HEK293 (cell line): Measurements from ENCODE around the gene FUT9.

Experiments
- CTCF ChIA-PET: fragments of 350-600 bp; formaldehyde crosslinking; extraction: SDS; loops from one replicate; lab custom pipeline; 2021; ENCODE audit warnings: antibody characterized with exemption; lab: Yijun Ruan, JAX
- POLR2A ChIA-PET: fragments of 300-600 bp; formaldehyde crosslinking; extraction: SDS; loops from one replicate; lab custom pipeline; 2020; ENCODE audit warnings: antibody characterized with exemption, inconsistent platforms; lab: Yijun Ruan, JAX
- H3K27ac ChIP-seq: fragments of 200-500 bp; sonication (Bioruptor generic); 2 replicates; pipeline ENCODE4 v1.5.1; 2014; ENCODE audit warnings: low read depth, low read length, control low read depth, inconsistent platforms; ENCODE audit errors: extremely low read depth
- H3K36me3 ChIP-seq, 2 experiments: fragments of 200-500 bp in 1 of 2; sonication (Bioruptor generic) in 1 of 2; 1 replicate in 1 of 2; 2 replicates in 1 of 2; pipeline ENCODE4 v1.5.1; 2014 to 2017; ENCODE audit warnings: inconsistent platforms in 2 of 2, low read length in 2 of 2; ENCODE audit not compliant: control insufficient read depth in 2 of 2, insufficient read depth in 1 of 2
- H3K4me1 ChIP-seq: fragments of 200-500 bp; sonication (Bioruptor generic); 2 replicates; pipeline ENCODE4 v1.5.1; 2014; ENCODE audit warnings: mild to moderate bottlenecking, low read length, inconsistent platforms; ENCODE audit not compliant: control insufficient read depth, insufficient read depth
- H3K4me3 ChIP-seq: 2 replicates; pipeline ENCODE4 v1.5.1; 2011; ENCODE audit warnings: low read depth, mild to moderate bottlenecking, control low read depth, low read length, moderate library complexity
- H3K9me3 ChIP-seq: fragments of 200-500 bp; sonication (Bioruptor generic); 2 replicates; pipeline ENCODE4 v1.5.1; 2014; ENCODE audit warnings: low read depth, low read length, inconsistent platforms; ENCODE audit not compliant: control insufficient read depth, insufficient read depth
- BCL11B ChIP-seq: fragments of 450-650 bp; formaldehyde crosslinking; IDR thresholded peaks from 2 replicates; pipeline ENCODE4 v1.5.1; 2016; ENCODE audit warnings: low read depth, missing biosample characterization, missing genetic modification characterization
- KLF17 ChIP-seq: fragments of 450-650 bp; formaldehyde crosslinking; IDR thresholded peaks from 2 replicates; pipeline ENCODE4 v1.5.1; 2016; ENCODE audit warnings: missing biosample characterization, missing genetic modification characterization
- KLF9 ChIP-seq: fragments of 450-650 bp; formaldehyde crosslinking; IDR thresholded peaks from 2 replicates; pipeline ENCODE4 v1.5.1; 2016; ENCODE audit warnings: missing biosample characterization, missing genetic modification characterization, low read depth
- OSR2 ChIP-seq: fragments of 450-650 bp; formaldehyde crosslinking; IDR thresholded peaks from 2 replicates; pipeline ENCODE4 v1.5.1; 2016; ENCODE audit warnings: missing biosample characterization, missing genetic modification characterization
- PRDM1 ChIP-seq: fragments of 450-650 bp; formaldehyde crosslinking; IDR thresholded peaks from 2 replicates; pipeline ENCODE4; 2016; ENCODE audit warnings: missing biosample characterization, missing genetic modification characterization
- ZBTB6 ChIP-seq: fragments of 450-650 bp; formaldehyde crosslinking; IDR thresholded peaks from 2 replicates; pipeline ENCODE4 v1.5.1; 2017; ENCODE audit warnings: missing biosample characterization, missing genetic modification characterization
- ZBTB8A ChIP-seq: fragments of 450-650 bp; formaldehyde crosslinking; IDR thresholded peaks from 2 replicates; pipeline ENCODE4 v1.5.1; 2016; ENCODE audit warnings: missing biosample characterization, missing genetic modification characterization
- ZNF112 ChIP-seq: fragments of 450-650 bp; formaldehyde crosslinking; IDR thresholded peaks from 2 replicates; pipeline ENCODE4 v1.5.0; 2017; ENCODE audit warnings: missing biosample characterization, missing genetic modification characterization
- ZNF157 ChIP-seq: fragments of 450-650 bp; formaldehyde crosslinking; IDR thresholded peaks from 2 replicates; pipeline ENCODE4 v1.5.1; 2016; ENCODE audit warnings: missing biosample characterization, missing genetic modification characterization
- ZNF23 ChIP-seq: fragments of 450-650 bp; formaldehyde crosslinking; IDR thresholded peaks from 2 replicates; pipeline ENCODE4 v1.5.1; 2016; ENCODE audit warnings: missing biosample characterization, missing genetic modification characterization, borderline replicate concordance
- ZNF239 ChIP-seq: fragments of 450-650 bp; formaldehyde crosslinking; IDR thresholded peaks from 2 replicates; pipeline ENCODE4 v1.5.1; 2016; ENCODE audit warnings: missing biosample characterization, missing genetic modification characterization
- ZNF280C ChIP-seq: fragments of 450-650 bp; formaldehyde crosslinking; IDR thresholded peaks from 2 replicates; pipeline ENCODE4 v1.5.1; 2016; ENCODE audit warnings: missing biosample characterization, missing genetic modification characterization
- ZNF311 ChIP-seq: fragments of 450-650 bp; formaldehyde crosslinking; IDR thresholded peaks from 2 replicates; pipeline ENCODE4 v1.5.1; 2017; ENCODE audit warnings: missing biosample characterization, missing genetic modification characterization, borderline replicate concordance
- ZNF366 ChIP-seq: fragments of 450-650 bp; formaldehyde crosslinking; conservative IDR thresholded peaks from 2 replicates; pipeline ENCODE4 v1.5.1; 2016; ENCODE audit warnings: missing biosample characterization, missing genetic modification characterization
- ZNF473 ChIP-seq: fragments of 450-650 bp; formaldehyde crosslinking; IDR thresholded peaks from 2 replicates; pipeline ENCODE4 v1.5.1; 2017; ENCODE audit warnings: missing biosample characterization, missing genetic modification characterization
- ZNF488 ChIP-seq: fragments of 450-650 bp; formaldehyde crosslinking; IDR thresholded peaks from 2 replicates; pipeline ENCODE4 v1.5.1; 2016; ENCODE audit warnings: missing biosample characterization, missing genetic modification characterization
- ZNF645 ChIP-seq: fragments of 450-650 bp; formaldehyde crosslinking; IDR thresholded peaks from 2 replicates; pipeline ENCODE4; 2016; ENCODE audit warnings: missing biosample characterization, missing genetic modification characterization
- ZNF76 ChIP-seq: fragments of 450-650 bp; formaldehyde crosslinking; IDR thresholded peaks from 2 replicates; pipeline ENCODE4; 2016; ENCODE audit warnings: low read depth, missing biosample characterization, missing genetic modification characterization, borderline replicate concordance
- ZNF791 ChIP-seq: fragments of 450-650 bp; formaldehyde crosslinking; IDR thresholded peaks from 2 replicates; pipeline ENCODE4 v1.5.1; 2016; ENCODE audit warnings: missing biosample characterization, missing genetic modification characterization
- TF ChIP-seq, protein P1 (sequence below): sonication (generic); formaldehyde crosslinking; IDR thresholded peaks from 2 replicates; pipeline ENCODE4 v1.8.1; 2022; ENCODE audit warnings: mild to moderate bottlenecking, moderate library complexity, missing genetic modification reagents
- TF ChIP-seq, protein P2 (sequence below): fragments of 450-650 bp; formaldehyde crosslinking; IDR thresholded peaks from 2 replicates; pipeline ENCODE4 v1.5.1; 2016; ENCODE audit warnings: missing biosample characterization, missing genetic modification characterization

The FUT9 gene

GRCh38 chr6:96089173-96089572 is 73.4 kb downstream of the FUT9 start:
- Histone ChIP-seq H3K4me1 (no peaks in the 10 kb centered on the region), H3K27ac (no peak overlapping the region), H3K4me3 (no peak overlapping the region), H3K9me3 (no peaks in the 10 kb centered on the region), H3K36me3 (no peaks in the 10 kb centered on the region)
- no peak for TF ChIP-seq KLF17
- TF ChIP-seq ZNF791 (tag by site-specific recombination), result no peak
- no peak for TF ChIP-seq ZBTB8A (tag by site-specific recombination)
- no peak for TF ChIP-seq ZNF366 (tag by site-specific recombination)
- no peak for TF ChIP-seq KLF9
- no peak for TF ChIP-seq ZNF76 (tag by site-specific recombination)
- TF ChIP-seq ZNF311 (tag by site-specific recombination), result no peak
- no peak for TF ChIP-seq ZNF473
- TF ChIP-seq PRDM1 (tag by site-specific recombination), result no peak
- TF ChIP-seq OSR2 (tag by site-specific recombination), result no peak
- TF ChIP-seq, protein P1, sequence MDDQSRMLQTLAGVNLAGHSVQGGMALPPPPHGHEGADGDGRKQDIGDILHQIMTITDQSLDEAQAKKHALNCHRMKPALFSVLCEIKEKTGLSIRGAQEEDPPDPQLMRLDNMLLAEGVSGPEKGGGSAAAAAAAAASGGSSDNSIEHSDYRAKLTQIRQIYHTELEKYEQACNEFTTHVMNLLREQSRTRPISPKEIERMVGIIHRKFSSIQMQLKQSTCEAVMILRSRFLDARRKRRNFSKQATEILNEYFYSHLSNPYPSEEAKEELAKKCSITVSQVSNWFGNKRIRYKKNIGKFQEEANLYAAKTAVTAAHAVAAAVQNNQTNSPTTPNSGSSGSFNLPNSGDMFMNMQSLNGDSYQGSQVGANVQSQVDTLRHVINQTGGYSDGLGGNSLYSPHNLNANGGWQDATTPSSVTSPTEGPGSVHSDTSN (CRISPR knock-in tag), result no peak
- no peak for TF ChIP-seq ZNF280C (tag by site-specific recombination)
- TF ChIP-seq BCL11B, result no peak
- no peak for TF ChIP-seq ZNF488 (tag by site-specific recombination)
- no peak for TF ChIP-seq ZNF157
- CTCF ChIA-PET, result interaction anchor here (0.6 to 1.6 kb wide), 4 partner anchors 643 to 1690 kb away, joined by 3 to 4 read pairs (median 3); no protein-coding TSS in a partner anchor
- POLR2A ChIA-PET, result no interaction called here

DNA sequence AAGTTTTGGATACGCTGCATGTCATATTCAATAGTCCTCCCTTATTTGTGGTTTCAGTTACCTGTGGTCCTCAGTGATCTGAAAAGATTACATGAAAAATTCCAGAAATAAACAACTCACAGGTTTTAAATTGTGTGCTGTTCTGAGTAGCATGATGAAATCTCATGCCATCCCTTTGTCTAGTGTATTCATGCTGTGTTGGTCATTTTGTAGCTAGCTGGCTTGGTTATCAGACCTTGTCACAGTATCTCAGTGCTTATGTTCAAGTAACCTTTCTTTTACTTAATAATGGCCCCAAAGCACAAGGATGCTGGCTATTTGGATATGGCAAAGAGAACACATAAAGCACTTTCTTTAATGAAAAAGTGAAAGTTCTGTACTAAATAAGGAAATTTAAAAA is 78.3 kb downstream of the FUT9 start:
- no peak overlapping the region for H3K27ac ChIP-seq
- H3K4me3 ChIP-seq, result no peak overlapping the region
- TF ChIP-seq ZNF112 (tag by site-specific recombination), result no peak
- TF ChIP-seq ZNF473, result no peak
- H3K9me3 ChIP-seq, result no peaks in the 10 kb centered on the region
- H3K36me3 ChIP-seq, result no peaks in the 10 kb centered on the region
- POLR2A ChIA-PET, result no interaction called here
- CTCF ChIA-PET, result no interaction called here
- H3K4me1 ChIP-seq, result no peaks in the 10 kb centered on the region

- POLR2A ChIA-PET, result no interaction called here
- Histone ChIP-seq H3K27ac (no peak overlapping the region), H3K4me1 (no peaks in the 10 kb centered on the region), H3K36me3 (no peaks in the 10 kb centered on the region), H3K9me3 (no peaks in the 10 kb centered on the region), H3K4me3 (no peak overlapping the region)
- CTCF ChIA-PET, result no interaction called here
- TF ChIP-seq ZNF645 (tag by site-specific recombination) (no peak), ZNF473 (no peak), ZBTB6 (no peak), ZNF23 (no peak), ZNF239 (no peak)
- TF ChIP-seq, protein P2, sequence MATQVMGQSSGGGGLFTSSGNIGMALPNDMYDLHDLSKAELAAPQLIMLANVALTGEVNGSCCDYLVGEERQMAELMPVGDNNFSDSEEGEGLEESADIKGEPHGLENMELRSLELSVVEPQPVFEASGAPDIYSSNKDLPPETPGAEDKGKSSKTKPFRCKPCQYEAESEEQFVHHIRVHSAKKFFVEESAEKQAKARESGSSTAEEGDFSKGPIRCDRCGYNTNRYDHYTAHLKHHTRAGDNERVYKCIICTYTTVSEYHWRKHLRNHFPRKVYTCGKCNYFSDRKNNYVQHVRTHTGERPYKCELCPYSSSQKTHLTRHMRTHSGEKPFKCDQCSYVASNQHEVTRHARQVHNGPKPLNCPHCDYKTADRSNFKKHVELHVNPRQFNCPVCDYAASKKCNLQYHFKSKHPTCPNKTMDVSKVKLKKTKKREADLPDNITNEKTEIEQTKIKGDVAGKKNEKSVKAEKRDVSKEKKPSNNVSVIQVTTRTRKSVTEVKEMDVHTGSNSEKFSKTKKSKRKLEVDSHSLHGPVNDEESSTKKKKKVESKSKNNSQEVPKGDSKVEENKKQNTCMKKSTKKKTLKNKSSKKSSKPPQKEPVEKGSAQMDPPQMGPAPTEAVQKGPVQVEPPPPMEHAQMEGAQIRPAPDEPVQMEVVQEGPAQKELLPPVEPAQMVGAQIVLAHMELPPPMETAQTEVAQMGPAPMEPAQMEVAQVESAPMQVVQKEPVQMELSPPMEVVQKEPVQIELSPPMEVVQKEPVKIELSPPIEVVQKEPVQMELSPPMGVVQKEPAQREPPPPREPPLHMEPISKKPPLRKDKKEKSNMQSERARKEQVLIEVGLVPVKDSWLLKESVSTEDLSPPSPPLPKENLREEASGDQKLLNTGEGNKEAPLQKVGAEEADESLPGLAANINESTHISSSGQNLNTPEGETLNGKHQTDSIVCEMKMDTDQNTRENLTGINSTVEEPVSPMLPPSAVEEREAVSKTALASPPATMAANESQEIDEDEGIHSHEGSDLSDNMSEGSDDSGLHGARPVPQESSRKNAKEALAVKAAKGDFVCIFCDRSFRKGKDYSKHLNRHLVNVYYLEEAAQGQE (tag by site-specific recombination), result no peak
These were observed 83.3 kb downstream of the FUT9 start for GRCh38 chr6:96099069-96099468.
